Fibroblast of peridontal ligament (primary cell): ENCODE measurements around the gene DENND4B.
"Not testable (repeated sequence)": the region's sequence is repeated elsewhere in the genome, so short reads cannot be mapped to it uniquely, and the experiment has no call there.

ENCODE experiments used
- DNase-seq: peaks from one replicate; pipeline ENCODE4 v3.0.0-alpha.2; 2010; ENCODE audit errors: extremely low read depth

Gene DENND4B

GRCh38 chr1:153946622-153947241 lies at the start of gene DENND4B:
Gene DENND4B (minus strand): TSS chr1:153946718. CDS start chr1:153944374, 2,344 bp downstream.
- peak; percentile 62 for DNase-seq

- no peak for DNase-seq
These were observed 49.1 kb upstream of the DENND4B start for GRCh38 chr1:153995640-153996039.

GRCh38 chr1:153995202-153995601 lies 48.7 kb upstream of the DENND4B start:
- DNase-seq: no peak

GRCh38 chr1:153991806-153992205 lies 45.3 kb upstream of the DENND4B start:
- DNase-seq: no peak

GRCh38 chr1:153991151-153991630 lies 44.7 kb upstream of the DENND4B start:
- no peak for DNase-seq

GRCh38 chr1:153990468-153991150 lies 44.1 kb upstream of the DENND4B start, which contains the start of gene RPS27:
Gene RPS27 (plus strand): TSS chr1:153990762. CDS start chr1:153990797, 35 bp downstream.
- DNase-seq: peak; percentile 99

GRCh38 chr1:153987621-153988020 lies 41.1 kb upstream of the DENND4B start:
- DNase-seq: no peak

GRCh38 chr1:153985941-153986761 lies 39.6 kb upstream of the DENND4B start, which contains the start of gene RAB13:
Gene RAB13 (minus strand): TSS chr1:153986339. CDS start chr1:153986236, 103 bp downstream.
- peak; percentile 82 for DNase-seq

GRCh38 chr1:153985341-153985912 lies 38.9 kb upstream of the DENND4B start:
- peak; percentile 79 for DNase-seq

- no peak for DNase-seq
These were observed 37.8 kb upstream of the DENND4B start for GRCh38 chr1:153984123-153984894.

- not testable (repeated sequence) for DNase-seq
These were observed 35.2 kb upstream of the DENND4B start for GRCh38 chr1:153981735-153982134.

GRCh38 chr1:153979091-153979490 lies 32.6 kb upstream of the DENND4B start:
- DNase-seq: not testable (repeated sequence)

- DNase-seq: no peak
These were observed 31.9 kb upstream of the DENND4B start for GRCh38 chr1:153978274-153978909.

- DNase-seq: peak; percentile 77
These were observed 31.0 kb upstream of the DENND4B start, which contains the start of gene JTB for GRCh38 chr1:153977250-153978240. Gene JTB (minus strand): TSS chr1:153977674. CDS start chr1:153977252, 422 bp downstream.

- no peak for DNase-seq
These were observed 30.3 kb upstream of the DENND4B start for GRCh38 chr1:153976819-153977249.

- no peak for DNase-seq
These were observed 27.0 kb upstream of the DENND4B start for GRCh38 chr1:153973525-153973924.

GRCh38 chr1:153973071-153973470 lies 26.6 kb upstream of the DENND4B start:
- DNase-seq: no peak

GRCh38 chr1:153970346-153970745 lies 23.8 kb upstream of the DENND4B start:
- DNase-seq: no peak

- no peak for DNase-seq
These were observed 22.5 kb upstream of the DENND4B start for GRCh38 chr1:153968972-153969371.
